A673 (cell line): ENCODE results near the gene ZNF681. TPM values are rescaled to one million over a fixed set of nuclear protein-coding genes. Genes with fewer than 3 reads are reported as not detected.

Experiments
- BruUV-seq: library from RNA; stranded (reverse); fragments of 400-500 nt; replicated peaks from 2 replicates; lab custom pipeline; 2021; lab: Mats Ljungman, UMichigan
- CTCF ChIA-PET: fragments of 300-600 bp; sonication (Branson Sonifier 250); formaldehyde crosslinking; loops from one replicate; lab custom pipeline; 2022; ENCODE audit warnings: antibody characterized with exemption; lab: Charles Lee
- POLR2A ChIA-PET: fragments of 300-600 bp; sonication (Branson Sonifier 250); formaldehyde crosslinking; loops from one replicate; lab custom pipeline; 2022; ENCODE audit warnings: antibody characterized with exemption; ENCODE audit not compliant: low non-redundant PET; lab: Charles Lee
- DNase-seq: peaks from one replicate; pipeline ENCODE4 v3.0.0-alpha.2; 2015; ENCODE audit warnings: low spot score
- H3K27ac ChIP-seq: fragments of 200-600 bp; sonication (generic); 2 replicates; pipeline ENCODE4 v1.5.1; 2016; ENCODE audit warnings: mixed run types, low read depth, mild to moderate bottlenecking, mixed read lengths, antibody characterized with exemption, low read length; ENCODE audit not compliant: poor library complexity, severe bottlenecking
- H3K27me3 ChIP-seq: fragments of 200-600 bp; sonication (generic); replicated peaks from 2 replicates; pipeline ENCODE4 v1.6.1; 2017; ENCODE audit warnings: mixed run types, low read depth, mild to moderate bottlenecking, mixed read lengths, antibody characterized with exemption, low read length; ENCODE audit not compliant: insufficient read depth, poor library complexity
- H3K36me3 ChIP-seq: fragments of 200-600 bp; sonication (generic); 2 replicates; pipeline ENCODE4 v1.6.1; 2016; ENCODE audit warnings: mixed run types, mild to moderate bottlenecking, mixed read lengths, antibody characterized with exemption, low read length; ENCODE audit not compliant: insufficient read depth, poor library complexity, severe bottlenecking
- H3K4me1 ChIP-seq: fragments of 200-600 bp; sonication (generic); 2 replicates; pipeline ENCODE4 v1.6.1; 2017; ENCODE audit warnings: mixed run types, mild to moderate bottlenecking, mixed read lengths, antibody characterized with exemption, low read length; ENCODE audit not compliant: insufficient read depth, poor library complexity, severe bottlenecking
- H3K4me3 ChIP-seq: fragments of 200-600 bp; sonication (generic); 2 replicates; pipeline ENCODE4 v1.5.1; 2016; ENCODE audit warnings: low read depth, mixed run types, mild to moderate bottlenecking, mixed read lengths, low read length; ENCODE audit not compliant: poor library complexity, severe bottlenecking
- H3K9me3 ChIP-seq: fragments of 200-600 bp; sonication (generic); 2 replicates; pipeline ENCODE4 v1.6.1; 2016; ENCODE audit warnings: mixed run types, low read depth, mild to moderate bottlenecking, mixed read lengths, antibody characterized with exemption, low read length; ENCODE audit not compliant: poor library complexity, severe bottlenecking
- EZH2 ChIP-seq: fragments of 200-600 bp; sonication (generic); IDR thresholded peaks from 2 replicates; pipeline ENCODE4 v1.6.1; 2017; ENCODE audit warnings: borderline replicate concordance, low read depth, mild to moderate bottlenecking, mixed read lengths, antibody characterized with exemption, low read length; ENCODE audit not compliant: poor library complexity, severe bottlenecking
- intact Hi-C: fragments of 100-400 bp; cut with micrococcal nuclease; formaldehyde crosslinking; loops from one replicate; pipeline ENCODE4 v1.10.0; 2022; ENCODE audit not compliant: unreplicated experiment
- total RNA-seq: library from RNA; stranded (reverse); gene quantifications from 2 replicates; pipeline ENCODE4 v1.2.3, GENCODE V29; 2021
- TF ChIP-seq, protein P1 (sequence below): fragments of 300-800, 200-600 bp; sonication (generic); conservative IDR thresholded peaks from 2 replicates; pipeline ENCODE4 v1.5.1; 2017; ENCODE audit warnings: low read depth, mild to moderate bottlenecking, antibody characterized with exemption, low read length, moderate library complexity, mixed read lengths

Gene ZNF681
- total RNA-seq, 1 experiment from 2014 or later = 0.15 TPM

DNA sequence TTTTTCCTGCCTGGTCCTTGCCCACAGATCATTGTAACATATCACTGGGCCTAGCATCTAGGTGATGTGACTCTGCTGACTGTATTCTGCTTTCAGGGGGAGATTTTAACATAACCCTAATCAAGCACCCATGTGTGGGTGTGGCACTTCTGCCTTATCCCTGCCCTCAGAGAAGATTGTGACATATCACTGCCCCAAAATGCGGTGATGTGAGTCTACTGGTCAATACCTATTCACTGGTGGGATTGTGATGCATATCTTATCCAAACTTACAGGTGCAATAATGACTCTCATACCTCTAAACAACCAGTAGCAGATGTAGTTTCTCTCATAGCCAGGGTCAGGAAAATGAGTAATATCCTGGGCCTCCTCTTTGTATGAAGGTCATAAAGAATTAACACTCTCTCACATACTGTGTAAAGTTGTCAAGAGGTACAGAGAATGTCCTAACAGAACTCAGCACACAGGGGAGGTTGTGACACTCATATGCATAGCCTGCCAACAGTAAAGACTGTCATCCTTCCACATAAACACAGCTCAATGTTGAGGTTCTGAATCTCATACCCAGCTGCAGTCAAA is 12.1 kb upstream of the ZNF681 start:
- TF ChIP-seq EZH2 = no peak
- TF ChIP-seq, protein P1, sequence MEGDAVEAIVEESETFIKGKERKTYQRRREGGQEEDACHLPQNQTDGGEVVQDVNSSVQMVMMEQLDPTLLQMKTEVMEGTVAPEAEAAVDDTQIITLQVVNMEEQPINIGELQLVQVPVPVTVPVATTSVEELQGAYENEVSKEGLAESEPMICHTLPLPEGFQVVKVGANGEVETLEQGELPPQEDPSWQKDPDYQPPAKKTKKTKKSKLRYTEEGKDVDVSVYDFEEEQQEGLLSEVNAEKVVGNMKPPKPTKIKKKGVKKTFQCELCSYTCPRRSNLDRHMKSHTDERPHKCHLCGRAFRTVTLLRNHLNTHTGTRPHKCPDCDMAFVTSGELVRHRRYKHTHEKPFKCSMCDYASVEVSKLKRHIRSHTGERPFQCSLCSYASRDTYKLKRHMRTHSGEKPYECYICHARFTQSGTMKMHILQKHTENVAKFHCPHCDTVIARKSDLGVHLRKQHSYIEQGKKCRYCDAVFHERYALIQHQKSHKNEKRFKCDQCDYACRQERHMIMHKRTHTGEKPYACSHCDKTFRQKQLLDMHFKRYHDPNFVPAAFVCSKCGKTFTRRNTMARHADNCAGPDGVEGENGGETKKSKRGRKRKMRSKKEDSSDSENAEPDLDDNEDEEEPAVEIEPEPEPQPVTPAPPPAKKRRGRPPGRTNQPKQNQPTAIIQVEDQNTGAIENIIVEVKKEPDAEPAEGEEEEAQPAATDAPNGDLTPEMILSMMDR = no peak
- no TSS peak for BruUV-seq
- intact Hi-C loops = no loop called here
- Histone ChIP-seq H3K27me3 (no peaks in the 10 kb centered on the region), H3K9me3 (peaks cover 28% of the 10 kb centered on the region), H3K36me3 (no peaks in the 10 kb centered on the region), H3K4me1 (no peaks in the 10 kb centered on the region), H3K4me3 (no peak overlapping the region), H3K27ac (no peak overlapping the region)
- POLR2A ChIA-PET = no interaction called here
- CTCF ChIA-PET = no interaction called here
- DNase-seq = no peak

DNA sequence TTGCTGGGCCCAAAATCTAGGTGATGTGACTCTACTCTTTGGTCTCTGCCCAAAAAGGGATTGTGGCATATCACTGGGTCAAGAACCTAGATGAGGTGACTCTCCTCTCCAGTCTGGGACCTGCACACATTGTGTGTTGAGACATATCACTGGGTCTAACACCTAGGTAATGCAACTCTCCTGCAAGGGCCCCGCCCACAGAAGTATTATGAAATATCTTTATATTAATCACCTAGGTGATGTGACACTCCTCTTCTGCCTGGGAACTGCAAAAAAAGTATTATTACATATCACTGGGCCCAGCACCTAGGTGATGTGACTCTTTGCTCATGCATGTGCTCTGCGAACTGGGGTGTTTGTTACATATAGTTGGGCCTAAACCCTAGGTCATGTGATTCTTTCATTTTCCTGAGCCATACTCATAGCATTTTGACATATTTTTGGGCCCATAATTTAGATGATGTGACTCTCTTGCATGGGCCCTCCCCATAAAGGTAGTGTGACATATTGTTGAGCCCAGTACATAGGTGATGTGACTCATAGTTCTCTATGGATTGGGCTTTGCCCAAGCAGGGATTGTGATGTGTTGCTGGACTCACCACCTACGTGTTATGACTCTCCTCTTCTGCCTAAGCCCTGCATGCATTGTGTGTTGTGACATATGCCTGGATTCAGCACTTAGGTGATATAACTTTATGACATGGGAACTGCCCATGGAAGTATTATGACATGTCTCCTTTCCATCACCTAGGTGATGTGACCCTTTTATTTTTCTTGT is 11.2 kb upstream of the ZNF681 start:
- intact Hi-C loops = no loop called here

DNA sequence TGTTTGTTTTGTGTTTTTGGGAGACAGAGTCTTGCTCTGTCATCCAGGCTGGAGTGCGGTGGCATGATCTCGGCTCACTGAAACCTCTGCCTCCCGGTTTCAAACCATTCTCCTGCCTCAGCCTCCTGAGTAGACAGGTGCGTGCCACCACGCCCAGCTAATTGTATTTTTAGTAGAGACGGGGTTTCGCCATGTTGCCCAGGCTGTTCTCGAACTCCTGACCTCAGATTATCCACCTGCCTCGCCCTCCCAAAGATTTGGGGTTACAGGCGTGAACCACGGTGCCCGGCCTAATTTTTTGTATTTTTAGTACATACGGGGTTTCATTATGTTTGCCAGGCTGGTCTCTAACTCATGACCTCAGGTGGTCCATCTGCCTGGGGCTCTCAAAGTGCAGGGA is 8.3 kb upstream of the ZNF681 start:
- ChIA-PET CTCF (no interaction called here), POLR2A (no interaction called here)
- no peak for TF ChIP-seq EZH2
- TF ChIP-seq, protein P1 = no peak
- Histone ChIP-seq H3K9me3 (peaks cover 12% of the 10 kb centered on the region), H3K27ac (no peak overlapping the region), H3K27me3 (no peaks in the 10 kb centered on the region), H3K4me1 (no peaks in the 10 kb centered on the region), H3K4me3 (no peak overlapping the region), H3K36me3 (no peaks in the 10 kb centered on the region)
- no peak for DNase-seq
- intact Hi-C loops = no loop called here
- no TSS peak for BruUV-seq

More for the DNA sequence above, 11.2 kb upstream of the ZNF681 start:
- no peak for DNase-seq
- H3K4me1 ChIP-seq = no peaks in the 10 kb centered on the region
- no TSS peak for BruUV-seq
- peaks cover 27% of the 10 kb centered on the region for H3K9me3 ChIP-seq
- H3K36me3 ChIP-seq = no peaks in the 10 kb centered on the region
- CTCF ChIA-PET = no interaction called here
- H3K4me3 ChIP-seq = no peak overlapping the region
- H3K27ac ChIP-seq = no peak overlapping the region
- TF ChIP-seq, protein P1 = no peak
- TF ChIP-seq EZH2 = no peak
- H3K27me3 ChIP-seq = no peaks in the 10 kb centered on the region
- POLR2A ChIA-PET = no interaction called here
